Neuronal stem cell (in vitro differentiated cells): ENCODE measurements around the gene TRMO.

Experiments used
- DNase-seq: peaks from one replicate; pipeline ENCODE4 v3.0.0-alpha.2; 2013; ENCODE audit warnings: low spot score
- H2AFZ ChIP-seq: one replicate; pipeline ENCODE4 v1.6.1; 2013; ENCODE audit warnings: mild to moderate bottlenecking, low read length, inconsistent platforms
- H2AK5ac ChIP-seq: 2 replicates; pipeline ENCODE4 v1.6.1; 2013; ENCODE audit warnings: low read depth, mild to moderate bottlenecking, inconsistent platforms, low read length, moderate library complexity, mixed read lengths
- H2BK120ac ChIP-seq: 2 replicates; pipeline ENCODE4 v1.6.1; 2013; ENCODE audit warnings: low read depth, mild to moderate bottlenecking, inconsistent platforms, low read length, moderate library complexity, mixed read lengths
- H2BK12ac ChIP-seq: one replicate; pipeline ENCODE4 v1.6.1; 2013; ENCODE audit warnings: low read length, inconsistent platforms
- H2BK15ac ChIP-seq: 2 replicates; pipeline ENCODE4 v1.6.1; 2013; ENCODE audit warnings: mild to moderate bottlenecking, low read length, inconsistent platforms, mixed read lengths
- H2BK5ac ChIP-seq: one replicate; pipeline ENCODE4 v1.6.1; 2013; ENCODE audit warnings: inconsistent platforms, mild to moderate bottlenecking, low read length, moderate library complexity
- H3K14ac ChIP-seq: one replicate; pipeline ENCODE4 v1.6.1; 2013; ENCODE audit warnings: low read length, inconsistent platforms
- H3K18ac ChIP-seq: 2 replicates; pipeline ENCODE4 v1.6.1; 2013; ENCODE audit warnings: low read length, inconsistent platforms
- H3K23ac ChIP-seq: 2 replicates; pipeline ENCODE4 v1.6.1; 2013; ENCODE audit warnings: low read depth, mild to moderate bottlenecking, mixed read lengths, low read length, inconsistent platforms; ENCODE audit not compliant: poor library complexity
- H3K27ac ChIP-seq: replicated peaks from 3 replicates; pipeline ENCODE4 v1.5.1; 2013; ENCODE audit warnings: low read length, inconsistent platforms
- H3K27me3 ChIP-seq, 3 experiments: 2 replicates each; pipeline ENCODE4 v1.6.1; 2013; ENCODE audit warnings: low read length in 3 of 3, mild to moderate bottlenecking in 2 of 3, inconsistent platforms in 1 of 3, low read depth in 1 of 3, mixed read lengths in 1 of 3, moderate library complexity in 1 of 3; ENCODE audit not compliant: control insufficient read depth in 3 of 3, insufficient read depth in 3 of 3
- H3K36me3 ChIP-seq, 2 donors: replicated peaks in 1 of 2; 2 replicates each; pipeline ENCODE4 v1.6.1; 2013; ENCODE audit warnings: low read length in 2 of 2; ENCODE audit not compliant: control insufficient read depth in 2 of 2, insufficient read depth in 2 of 2
- H3K4ac ChIP-seq: 2 replicates; pipeline ENCODE4 v1.6.1; 2013; ENCODE audit warnings: inconsistent platforms, mild to moderate bottlenecking, low read length, moderate library complexity
- H3K4me1 ChIP-seq, 2 donors: 1 replicate in 1 of 2; 2 replicates in 1 of 2; pipeline ENCODE4 v1.6.1; 2013; ENCODE audit warnings: low read length in 2 of 2, low read depth in 1 of 2; ENCODE audit not compliant: control insufficient read depth in 2 of 2, insufficient read depth in 1 of 2
- H3K4me2 ChIP-seq: one replicate; pipeline ENCODE4 v1.6.1; 2013; ENCODE audit warnings: mild to moderate bottlenecking, low read length, inconsistent platforms; ENCODE audit not compliant: insufficient read depth, poor library complexity, severe bottlenecking
- H3K4me3 ChIP-seq, 2 donors: 2 replicates each; pipeline ENCODE4 v1.5.1; 2013; ENCODE audit warnings: low read length in 2 of 2, mild to moderate bottlenecking in 2 of 2, inconsistent platforms in 1 of 2, moderate library complexity in 1 of 2
- H3K79me1 ChIP-seq: one replicate; pipeline ENCODE4 v1.6.1; 2013; ENCODE audit warnings: low read depth, mild to moderate bottlenecking, inconsistent platforms, low read length, moderate library complexity
- H3K9ac ChIP-seq: one replicate; pipeline ENCODE4 v1.6.1; 2013; ENCODE audit warnings: mild to moderate bottlenecking, low read depth, low read length, inconsistent platforms; ENCODE audit not compliant: poor library complexity
- H3K9me3 ChIP-seq, 2 donors: replicated peaks in 1 of 2; 2 replicates each; pipeline versions ENCODE3 to v1.6.1; 2013; ENCODE audit warnings: low read length in 2 of 2, mild to moderate bottlenecking in 2 of 2, inconsistent platforms in 1 of 2, low read depth in 1 of 2, mixed read lengths in 1 of 2, moderate library complexity in 1 of 2; ENCODE audit not compliant: control insufficient read depth in 2 of 2, insufficient read depth in 1 of 2
- H4K8ac ChIP-seq: one replicate; pipeline ENCODE4 v1.6.1; 2013; ENCODE audit warnings: low read depth, mild to moderate bottlenecking, inconsistent platforms, low read length, moderate library complexity
- H4K91ac ChIP-seq: one replicate; pipeline ENCODE4 v1.6.1; 2013; ENCODE audit warnings: low read length, low read depth, mild to moderate bottlenecking, inconsistent platforms; ENCODE audit not compliant: poor library complexity
- WGBS, 2 donors: extraction: QIAGEN DNeasy Blood & Tissue Kit; methylation state at CpG; one replicate each; pipeline ENCODE4 v1.1.7; 2013; ENCODE audit warnings: missing lambda C conversion rate in 2 of 2, mixed read lengths in 1 of 2; ENCODE audit not compliant: insufficient read length in 2 of 2, insufficient replicate concordance in 1 of 2; ENCODE audit errors: extremely low coverage in 2 of 2; 5-methylcytosine and 5-hydroxymethylcytosine counted together

The TRMO gene

DNA sequence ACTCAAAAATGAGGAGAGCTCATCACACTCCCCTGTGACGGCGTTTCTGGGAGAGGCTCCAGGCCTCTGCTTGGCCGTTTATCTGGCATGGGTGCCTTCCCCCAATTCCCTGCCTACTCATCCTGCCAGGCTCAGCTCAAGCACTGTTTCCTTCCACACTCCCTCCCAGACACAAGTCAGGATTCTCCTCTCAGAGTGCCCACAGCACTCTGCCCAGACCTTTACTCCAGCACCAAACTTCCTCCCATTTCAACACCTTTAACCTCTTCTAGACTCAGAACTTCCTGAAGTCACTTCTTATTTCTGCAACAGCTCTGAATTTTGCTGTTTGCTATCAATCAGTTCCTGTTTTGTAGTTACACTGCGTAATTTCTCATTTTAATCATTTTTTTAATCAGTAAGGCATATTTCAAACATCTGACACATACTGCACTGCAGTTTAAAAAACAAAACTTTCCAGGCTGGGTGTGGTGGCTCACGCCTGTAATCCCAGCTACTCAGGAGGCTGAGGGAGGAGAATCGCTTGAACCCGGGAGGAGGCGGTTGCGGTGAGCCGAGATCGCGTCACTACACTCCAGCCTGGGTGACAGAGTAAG lies 16.0 kb downstream of the TRMO start:
- no peak overlapping the region for H4K8ac ChIP-seq

DNA sequence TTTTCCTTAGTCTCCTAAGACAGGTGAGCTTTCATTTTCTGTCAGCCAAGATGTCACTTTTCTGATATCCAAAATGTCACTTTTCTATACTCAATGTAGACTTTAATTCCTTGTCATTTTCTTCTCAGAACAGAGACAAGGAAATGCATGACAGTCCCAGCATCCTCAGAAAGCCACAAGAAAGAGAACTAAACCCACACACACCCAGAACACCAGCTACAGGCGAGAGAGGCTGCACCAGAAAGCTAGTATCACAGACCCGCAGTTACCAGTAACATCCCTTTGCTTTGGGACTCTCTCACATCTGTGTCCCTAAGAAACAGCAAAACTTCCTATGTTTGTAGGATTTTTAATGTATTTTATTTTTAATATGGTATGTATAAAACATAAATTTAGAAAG lies 17.1 kb downstream of the TRMO start:
- Histone ChIP-seq H2AFZ (no peak overlapping the region), H3K27me3 (no peaks in the 10 kb centered on the region), H3K23ac (no peak overlapping the region), H3K4ac (no peak overlapping the region), H3K4me1 (no peaks in the 10 kb centered on the region), H3K18ac (no peak overlapping the region), H3K14ac (no peak overlapping the region), H3K79me1 (no peaks in the 10 kb centered on the region), H2BK15ac (no peak overlapping the region), H3K27ac (no peak overlapping the region), H2AK5ac (no peak overlapping the region), H4K8ac (no peak overlapping the region), H2BK120ac (no peak overlapping the region), H2BK12ac (no peak overlapping the region), H3K36me3 (peaks cover 7 to 19% of the 10 kb centered on the region in 2 donors), H4K91ac (no peak overlapping the region), H3K9me3 (no peaks in the 10 kb centered on the region), H3K4me2 (no peak overlapping the region), H3K4me3 (no peak overlapping the region), H3K9ac (no peak overlapping the region), H2BK5ac (no peak overlapping the region)
- WGBS, 2 donors: no CpG with 5 or more reads among the region's 2 CpGs
- DNase-seq: no peak

More for the DNA sequence above, 16.0 kb downstream of the TRMO start:
- Histone ChIP-seq H3K4me3 (no peak overlapping the region), H2AFZ (no peak overlapping the region), H3K23ac (no peak overlapping the region), H3K14ac (no peak overlapping the region), H3K27me3 (no peaks in the 10 kb centered on the region), H3K9me3 (no peaks in the 10 kb centered on the region), H3K79me1 (no peaks in the 10 kb centered on the region), H3K4me2 (no peak overlapping the region), H2BK5ac (no peak overlapping the region), H3K4me1 (no peaks in the 10 kb centered on the region), H3K9ac (no peak overlapping the region), H2BK120ac (no peak overlapping the region), H3K18ac (no peak overlapping the region), H3K36me3 (peaks cover 10 to 29% of the 10 kb centered on the region in 2 donors), H2BK15ac (no peak overlapping the region), H4K91ac (no peak overlapping the region), H2BK12ac (no peak overlapping the region), H2AK5ac (no peak overlapping the region), H3K4ac (no peak overlapping the region), H3K27ac (no peak overlapping the region)
- no peak for DNase-seq
- no CpG with 5 or more reads among the region's 12 CpGs for WGBS, 2 donors

DNA sequence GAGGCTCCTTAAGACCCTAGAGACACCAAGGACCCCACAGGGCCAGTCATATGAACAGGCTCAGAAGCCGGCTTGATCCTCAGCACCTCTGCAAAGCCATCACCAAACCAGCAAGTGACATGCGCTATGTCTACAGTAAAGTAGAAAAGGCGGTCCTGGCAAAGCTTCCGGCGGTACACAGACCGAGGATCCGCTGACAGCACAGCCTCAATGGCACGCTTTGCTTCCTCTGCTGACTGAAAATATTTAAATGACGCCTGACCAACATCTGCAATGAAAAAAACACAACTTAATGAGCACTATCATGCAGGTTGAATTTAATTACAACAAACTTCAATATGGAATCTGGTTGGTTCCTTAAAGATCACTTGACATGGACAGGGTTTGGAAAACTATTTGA lies 17.6 kb downstream of the TRMO start:
- H3K23ac ChIP-seq: no peak overlapping the region
- WGBS, 2 donors: no CpG with 5 or more reads among the region's 9 CpGs
- H2BK5ac ChIP-seq: no peak overlapping the region

DNA sequence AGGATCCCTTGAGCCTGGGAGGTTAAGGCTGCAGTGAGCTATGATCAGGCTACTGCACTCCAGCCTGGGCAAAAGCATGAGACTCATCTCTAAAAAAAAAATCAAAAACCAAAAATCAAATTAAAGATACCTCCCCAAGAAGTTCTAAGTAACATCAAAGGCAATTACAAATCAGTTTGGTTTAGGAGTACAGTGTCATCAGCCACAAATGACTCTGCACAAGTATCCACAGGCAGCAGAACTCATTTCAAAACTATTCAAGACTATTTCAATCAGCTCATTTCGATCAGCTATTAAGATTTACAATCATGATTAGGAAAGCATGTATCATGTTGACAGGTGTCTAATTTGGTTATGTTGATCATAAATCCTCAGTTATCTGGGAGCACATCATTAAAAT lies 19.1 kb downstream of the TRMO start:
- Histone ChIP-seq H3K4me3 (no peak overlapping the region), H3K27me3 (no peaks in the 10 kb centered on the region), H3K14ac (no peak overlapping the region), H3K27ac (no peak overlapping the region), H3K36me3 (peaks cover 4 to 8% of the 10 kb centered on the region in 2 donors), H3K23ac (no peak overlapping the region), H4K91ac (no peak overlapping the region), H2BK120ac (no peak overlapping the region), H3K9me3 (no peaks in the 10 kb centered on the region), H2AFZ (no peak overlapping the region), H2BK15ac (no peak overlapping the region), H3K4me2 (no peak overlapping the region), H3K9ac (no peak overlapping the region), H3K18ac (no peak overlapping the region), H4K8ac (no peak overlapping the region), H2AK5ac (no peak overlapping the region), H3K79me1 (no peaks in the 10 kb centered on the region), H3K4me1 (no peaks in the 10 kb centered on the region), H2BK5ac (no peak overlapping the region), H3K4ac (no peak overlapping the region), H2BK12ac (no peak overlapping the region)
- DNase-seq: no peak
- no CpG with 5 or more reads among the region's 1 CpG for WGBS, 2 donors

More for the DNA sequence above, 17.6 kb downstream of the TRMO start:
- Histone ChIP-seq H2BK15ac (no peak overlapping the region), H3K36me3 (peaks cover 4 to 14% of the 10 kb centered on the region in 2 donors), H3K14ac (no peak overlapping the region), H3K27ac (no peak overlapping the region), H3K4me3 (no peak overlapping the region), H4K8ac (no peak overlapping the region), H2BK12ac (no peak overlapping the region), H2BK120ac (no peak overlapping the region), H3K4ac (no peak overlapping the region), H3K4me1 (no peaks in the 10 kb centered on the region), H3K18ac (no peak overlapping the region), H3K9me3 (no peaks in the 10 kb centered on the region), H3K4me2 (no peak overlapping the region), H4K91ac (no peak overlapping the region), H3K9ac (no peak overlapping the region), H2AK5ac (no peak overlapping the region), H3K79me1 (no peaks in the 10 kb centered on the region), H3K27me3 (no peaks in the 10 kb centered on the region), H2AFZ (no peak overlapping the region)
- DNase-seq: no peak
